A549 (cell line): ENCODE results near the gene KBTBD7.

Source experiments
- JUNB ChIP-seq: fragments of >200 bp; sonication (Bioruptor Twin); formaldehyde crosslinking; IDR thresholded peaks from 2 replicates; pipeline ENCODE4 v1.6.1; 2016
- RCOR1 ChIP-seq: fragments of 150-350 bp; IDR thresholded peaks from 2 replicates; pipeline ENCODE4 v1.6.1; 2014; ENCODE audit warnings: antibody characterized with exemption, low read length, low read depth
- RFX5 ChIP-seq: fragments of 450-650 bp; IDR thresholded peaks from 2 replicates; pipeline ENCODE4 v1.7.1; 2014; ENCODE audit warnings: antibody characterized with exemption, mild to moderate bottlenecking, moderate library complexity
- RNF2 ChIP-seq: fragments of 200-600 bp; sonication (generic); IDR thresholded peaks from 2 replicates; pipeline ENCODE4 v1.6.1; 2016; ENCODE audit warnings: low read depth, mild to moderate bottlenecking, antibody characterized with exemption, moderate library complexity, borderline replicate concordance
- TF ChIP-seq, protein P1 (sequence below): fragments of >200 bp; sonication (Bioruptor Twin); formaldehyde crosslinking; IDR thresholded peaks from 3 replicates; pipeline ENCODE4 v1.5.1; 2016

GRCh38 chr13:41236369-41236768 is 42.0 kb upstream of the KBTBD7 start:
- TF ChIP-seq RCOR1 (no peak), RFX5 (no peak), RNF2 (no peak), JUNB (no peak)
- TF ChIP-seq, protein P1, sequence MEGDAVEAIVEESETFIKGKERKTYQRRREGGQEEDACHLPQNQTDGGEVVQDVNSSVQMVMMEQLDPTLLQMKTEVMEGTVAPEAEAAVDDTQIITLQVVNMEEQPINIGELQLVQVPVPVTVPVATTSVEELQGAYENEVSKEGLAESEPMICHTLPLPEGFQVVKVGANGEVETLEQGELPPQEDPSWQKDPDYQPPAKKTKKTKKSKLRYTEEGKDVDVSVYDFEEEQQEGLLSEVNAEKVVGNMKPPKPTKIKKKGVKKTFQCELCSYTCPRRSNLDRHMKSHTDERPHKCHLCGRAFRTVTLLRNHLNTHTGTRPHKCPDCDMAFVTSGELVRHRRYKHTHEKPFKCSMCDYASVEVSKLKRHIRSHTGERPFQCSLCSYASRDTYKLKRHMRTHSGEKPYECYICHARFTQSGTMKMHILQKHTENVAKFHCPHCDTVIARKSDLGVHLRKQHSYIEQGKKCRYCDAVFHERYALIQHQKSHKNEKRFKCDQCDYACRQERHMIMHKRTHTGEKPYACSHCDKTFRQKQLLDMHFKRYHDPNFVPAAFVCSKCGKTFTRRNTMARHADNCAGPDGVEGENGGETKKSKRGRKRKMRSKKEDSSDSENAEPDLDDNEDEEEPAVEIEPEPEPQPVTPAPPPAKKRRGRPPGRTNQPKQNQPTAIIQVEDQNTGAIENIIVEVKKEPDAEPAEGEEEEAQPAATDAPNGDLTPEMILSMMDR: no peak
